ENCODE measurements around the gene FCHSD2. TPM values are rescaled to one million over a fixed set of nuclear protein-coding genes. Genes with fewer than 3 reads are reported as not detected.
"Not testable (repeated sequence)": the region's sequence is repeated elsewhere in the genome, so short reads cannot be mapped to it uniquely, and the experiment has no call there.

Gene FCHSD2
- total and polyA plus RNA-seq, 4 donors = 14.7 to 41.6 (median 32.6) TPM

GRCh38 chr11:72981971-72982685, 160.0 kb downstream of the FCHSD2 start:
- H3K27ac ChIP-seq (ENCODE audit: low read depth in 1 of 2, low read length in 1 of 2) = no peak overlapping the region
- 40 to 53% methylated on average over 3 of the region's 3 CpGs for WGBS, 2 donors

GRCh38 chr11:72981080-72981479, 161.0 kb downstream of the FCHSD2 start:
- H3K27me3 ChIP-seq (ENCODE audit: control insufficient read depth in 3 of 3, insufficient read depth in 3 of 3, low read length in 2 of 3) = no peaks in the 10 kb centered on the region
- H3K9ac ChIP-seq (ENCODE audit: insufficient read depth in 1 of 2, low read length in 2 of 2) = no peak overlapping the region
- DNase-seq (no peak), ATAC-seq (ENCODE audit: insufficient read depth, low FRiP score) (no peak)
- WGBS, 2 donors = 35 to 61% methylated on average over 1 of the region's 1 CpG
- peaks cover 0 to 4% (median 2%) of the 10 kb centered on the region in 4 donors for H3K36me3 ChIP-seq (ENCODE audit: control insufficient read depth in 4 of 4, insufficient read depth in 4 of 4, low read length in 4 of 4)
- H3K27ac ChIP-seq (ENCODE audit: low read depth in 1 of 2, low read length in 1 of 2) = no peak overlapping the region
- no peak for TF ChIP-seq CTCF (IDR thresholded peaks at IDR 0.05; ENCODE audit: control extremely low read depth, extremely low read depth)
- no peaks in the 10 kb centered on the region for H3K9me3 ChIP-seq (ENCODE audit: control insufficient read depth in 4 of 4, insufficient read depth in 3 of 4, low read length in 3 of 4)
- H3K4me3 ChIP-seq = no peak overlapping the region
- peaks cover 0 to 11% (median 11%) of the 10 kb centered on the region in 5 donors for H3K4me1 ChIP-seq (ENCODE audit: control insufficient read depth in 5 of 5, insufficient read depth in 5 of 5, low read length in 5 of 5)

More at GRCh38 chr11:72981971-72982685, 160.0 kb downstream of the FCHSD2 start:
- ATAC-seq (ENCODE audit: insufficient read depth, low FRiP score) (no peak), DNase-seq (no peak)
- Histone ChIP-seq H3K9me3 (ENCODE audit: control insufficient read depth in 4 of 4, insufficient read depth in 3 of 4, low read length in 3 of 4) (no peaks in the 10 kb centered on the region), H3K4me1 (ENCODE audit: control insufficient read depth in 5 of 5, insufficient read depth in 5 of 5, low read length in 5 of 5) (peaks cover 0 to 11% (median 11%) of the 10 kb centered on the region in 5 donors), H3K36me3 (ENCODE audit: control insufficient read depth in 4 of 4, insufficient read depth in 4 of 4, low read length in 4 of 4) (peaks cover 0 to 4% (median 2%) of the 10 kb centered on the region in 4 donors), H3K4me3 (no peak overlapping the region), H3K9ac (ENCODE audit: insufficient read depth in 1 of 2, low read length in 2 of 2) (no peak overlapping the region), H3K27me3 (ENCODE audit: control insufficient read depth in 3 of 3, insufficient read depth in 3 of 3, low read length in 2 of 3) (no peaks in the 10 kb centered on the region)
- TF ChIP-seq CTCF (IDR thresholded peaks at IDR 0.05; ENCODE audit: control extremely low read depth, extremely low read depth) = no peak

- H3K4me3 ChIP-seq; DNase-seq; H3K9me3 ChIP-seq (ENCODE audit: control insufficient read depth in 4 of 4, insufficient read depth in 3 of 4, low read length in 3 of 4); H3K36me3 ChIP-seq (ENCODE audit: control insufficient read depth in 4 of 4, insufficient read depth in 4 of 4, low read length in 4 of 4); ATAC-seq (ENCODE audit: insufficient read depth, low FRiP score); H3K4me1 ChIP-seq (ENCODE audit: control insufficient read depth in 5 of 5, insufficient read depth in 5 of 5, low read length in 5 of 5); H3K27me3 ChIP-seq (ENCODE audit: control insufficient read depth in 3 of 3, insufficient read depth in 3 of 3, low read length in 2 of 3); H3K9ac ChIP-seq (ENCODE audit: insufficient read depth in 1 of 2, low read length in 2 of 2); H3K27ac ChIP-seq (ENCODE audit: low read depth in 1 of 2, low read length in 1 of 2): not testable (repeated sequence)
- WGBS, 2 donors = 96 to 100% methylated on average over 2 of the region's 2 CpGs
Measured at GRCh38 chr11:72977782-72978181, 164.3 kb downstream of the FCHSD2 start.

GRCh38 chr11:72976522-72976892, 165.6 kb downstream of the FCHSD2 start:
- DNase-seq; H3K9me3 ChIP-seq (ENCODE audit: control insufficient read depth in 4 of 4, insufficient read depth in 3 of 4, low read length in 3 of 4); H3K36me3 ChIP-seq (ENCODE audit: control insufficient read depth in 4 of 4, insufficient read depth in 4 of 4, low read length in 4 of 4); H3K27me3 ChIP-seq (ENCODE audit: control insufficient read depth in 3 of 3, insufficient read depth in 3 of 3, low read length in 2 of 3); H3K9ac ChIP-seq (ENCODE audit: insufficient read depth in 1 of 2, low read length in 2 of 2); H3K4me3 ChIP-seq; ATAC-seq (ENCODE audit: insufficient read depth, low FRiP score); H3K4me1 ChIP-seq (ENCODE audit: control insufficient read depth in 5 of 5, insufficient read depth in 5 of 5, low read length in 5 of 5): not testable (repeated sequence)
- H3K27ac ChIP-seq (ENCODE audit: low read depth in 1 of 2, low read length in 1 of 2) = peak overlapping the region in 1 of 2 donors; percentile 79
- WGBS, 2 donors = 100% methylated on average over 1 of the region's 1 CpG
